IPS-20b (cell line): ENCODE results near the gene DDX23.

ENCODE experiments used
- H3K27ac ChIP-seq: one replicate; pipeline ENCODE4 v1.5.1; 2013; ENCODE audit warnings: low read length
- H3K27me3 ChIP-seq: 2 replicates; pipeline ENCODE4 v1.6.1; 2013; ENCODE audit warnings: mild to moderate bottlenecking, low read length, inconsistent platforms; ENCODE audit not compliant: insufficient read depth
- H3K36me3 ChIP-seq: 2 replicates; pipeline ENCODE4 v1.6.1; 2013; ENCODE audit warnings: low read depth, mild to moderate bottlenecking, inconsistent platforms, low read length, moderate library complexity; ENCODE audit not compliant: insufficient read depth
- H3K4me1 ChIP-seq: 2 replicates; pipeline ENCODE4 v1.6.1; 2013; ENCODE audit warnings: mild to moderate bottlenecking, control low read depth, inconsistent platforms, low read length, moderate library complexity; ENCODE audit not compliant: insufficient read depth
- H3K4me3 ChIP-seq: 2 replicates; pipeline ENCODE4 v1.5.1; 2013; ENCODE audit warnings: mild to moderate bottlenecking, low read length, inconsistent platforms
- H3K9ac ChIP-seq: 2 replicates; pipeline ENCODE4 v1.6.1; 2013; ENCODE audit warnings: low read depth, mild to moderate bottlenecking, inconsistent platforms, low read length, moderate library complexity
- H3K9me3 ChIP-seq: 2 replicates; pipeline ENCODE4 v1.6.1; 2013; ENCODE audit warnings: mild to moderate bottlenecking, low read depth, low read length, inconsistent platforms; ENCODE audit not compliant: insufficient read depth

The DDX23 gene

GRCh38 chr12:48831257-48831656 is 20.7 kb downstream of the DDX23 start:
- H3K27me3 ChIP-seq, result no peaks in the 10 kb centered on the region
- peaks cover 94% of the 10 kb centered on the region for H3K36me3 ChIP-seq
- no peaks in the 10 kb centered on the region for H3K4me1 ChIP-seq
- H3K9me3 ChIP-seq, result no peaks in the 10 kb centered on the region
- H3K27ac ChIP-seq, result no peak overlapping the region
- H3K4me3 ChIP-seq, result no peak overlapping the region
- H3K9ac ChIP-seq, result no peak overlapping the region

- Histone ChIP-seq H3K9me3 (no peaks in the 10 kb centered on the region), H3K4me1 (no peaks in the 10 kb centered on the region), H3K9ac (no peak overlapping the region), H3K36me3 (peaks cover 75% of the 10 kb centered on the region), H3K27ac (no peak overlapping the region), H3K27me3 (no peaks in the 10 kb centered on the region), H3K4me3 (no peak overlapping the region)
Observed at GRCh38 chr12:48828841-48829575, 23.0 kb downstream of the DDX23 start.

- H3K4me3 ChIP-seq, result no peak overlapping the region
- H3K27ac ChIP-seq, result no peak overlapping the region
- no peaks in the 10 kb centered on the region for H3K27me3 ChIP-seq
- no peak overlapping the region for H3K9ac ChIP-seq
- H3K36me3 ChIP-seq, result peaks cover 68% of the 10 kb centered on the region
- H3K9me3 ChIP-seq, result no peaks in the 10 kb centered on the region
- H3K4me1 ChIP-seq, result no peaks in the 10 kb centered on the region
Observed at GRCh38 chr12:48828293-48828692, 23.7 kb downstream of the DDX23 start.

GRCh38 chr12:48827513-48828096 is 24.4 kb downstream of the DDX23 start:
- Histone ChIP-seq H3K4me1 (no peaks in the 10 kb centered on the region), H3K27me3 (no peaks in the 10 kb centered on the region), H3K9ac (no peak overlapping the region), H3K4me3 (no peak overlapping the region), H3K36me3 (peaks cover 61% of the 10 kb centered on the region), H3K27ac (no peak overlapping the region), H3K9me3 (no peaks in the 10 kb centered on the region)

- peaks cover 55% of the 10 kb centered on the region for H3K36me3 ChIP-seq
Observed at GRCh38 chr12:48827026-48827425, 24.9 kb downstream of the DDX23 start.

GRCh38 chr12:48826209-48826855 is 25.6 kb downstream of the DDX23 start:
- Histone ChIP-seq H3K4me3 (no peak overlapping the region), H3K36me3 (peaks cover 48% of the 10 kb centered on the region), H3K27ac (no peak overlapping the region), H3K27me3 (no peaks in the 10 kb centered on the region; the same call in 1 of the 2 replicates), H3K4me1 (no peaks in the 10 kb centered on the region), H3K9me3 (no peaks in the 10 kb centered on the region), H3K9ac (no peak overlapping the region)

More at GRCh38 chr12:48827026-48827425, 24.9 kb downstream of the DDX23 start:
- H3K4me1 ChIP-seq, result no peaks in the 10 kb centered on the region
- H3K9ac ChIP-seq, result no peak overlapping the region
- no peak overlapping the region for H3K4me3 ChIP-seq
- no peaks in the 10 kb centered on the region for H3K9me3 ChIP-seq
- H3K27ac ChIP-seq, result no peak overlapping the region
- H3K27me3 ChIP-seq, result no peaks in the 10 kb centered on the region

GRCh38 chr12:48824905-48825304 is 27.1 kb downstream of the DDX23 start:
- Histone ChIP-seq H3K4me3 (no peak overlapping the region), H3K36me3 (peaks cover 34% of the 10 kb centered on the region), H3K27me3 (peaks cover 5% of the 10 kb centered on the region), H3K27ac (no peak overlapping the region), H3K9me3 (no peaks in the 10 kb centered on the region), H3K4me1 (0 out of 2 replicates have a peak, but pooled peaks cover 3% of the 10 kb centered on the region), H3K9ac (no peak overlapping the region)

GRCh38 chr12:48824112-48824511 is 27.9 kb downstream of the DDX23 start:
- no peaks in the 10 kb centered on the region for H3K9me3 ChIP-seq
- H3K27me3 ChIP-seq, result peaks cover 13% of the 10 kb centered on the region
- H3K4me1 ChIP-seq, result 0 out of 2 replicates have a peak, but pooled peaks cover 4% of the 10 kb centered on the region
- no peak overlapping the region for H3K4me3 ChIP-seq
- peaks cover 26% of the 10 kb centered on the region for H3K36me3 ChIP-seq
- no peak overlapping the region for H3K9ac ChIP-seq
- H3K27ac ChIP-seq, result no peak overlapping the region

GRCh38 chr12:48823281-48823680 is 28.7 kb downstream of the DDX23 start:
- Histone ChIP-seq H3K9me3 (no peaks in the 10 kb centered on the region), H3K27ac (no peak overlapping the region), H3K4me1 (0 out of 2 replicates have a peak, but pooled peaks cover 4% of the 10 kb centered on the region), H3K4me3 (no peak overlapping the region), H3K9ac (no peak overlapping the region), H3K36me3 (peaks cover 18% of the 10 kb centered on the region), H3K27me3 (peaks cover 14% of the 10 kb centered on the region)

GRCh38 chr12:48822711-48823110 is 29.3 kb downstream of the DDX23 start:
- no peak overlapping the region for H3K4me3 ChIP-seq
- H3K9ac ChIP-seq, result no peak overlapping the region
- H3K27ac ChIP-seq, result no peak overlapping the region
- H3K27me3 ChIP-seq, result peaks cover 19% of the 10 kb centered on the region
- no peaks in the 10 kb centered on the region for H3K9me3 ChIP-seq
- 0 out of 2 replicates have a peak, but pooled peaks cover 4% of the 10 kb centered on the region for H3K4me1 ChIP-seq
- peaks cover 13% of the 10 kb centered on the region for H3K36me3 ChIP-seq

GRCh38 chr12:48822139-48822538 is 29.8 kb downstream of the DDX23 start:
- no peak overlapping the region for H3K4me3 ChIP-seq

More at GRCh38 chr12:48822139-48822538, 29.8 kb downstream of the DDX23 start:
- Histone ChIP-seq H3K9me3 (no peaks in the 10 kb centered on the region), H3K9ac (no peak overlapping the region), H3K27ac (no peak overlapping the region), H3K27me3 (peaks cover 25% of the 10 kb centered on the region), H3K4me1 (0 out of 2 replicates have a peak, but pooled peaks cover 4% of the 10 kb centered on the region), H3K36me3 (peaks cover 11% of the 10 kb centered on the region)
